Spleen (tissue), 7 donors: Measurements from ENCODE around the gene MME.

Experiments
- CTCF ChIP-seq, 11 experiments: fragments of 200-600 bp in 7 of 11; fragments of 450-650 bp in 4 of 11; sonication (generic) in 4 of 11; IDR thresholded peaks in 8 of 11; conservative IDR thresholded peaks in 3 of 11; 1 replicate in 7 of 11; 2 replicates in 4 of 11; pipeline versions ENCODE4 v1.4.0 to v1.8.0; 2016 to 2021; ENCODE audit warnings: antibody characterized with exemption in 11 of 11, inconsistent platforms in 4 of 11, mild to moderate bottlenecking in 1 of 11
- POLR2A ChIP-seq, 3 donors: fragments of 450-650 bp; IDR thresholded peaks; one replicate each; pipeline ENCODE4 v1.5.1; 2017; ENCODE audit warnings: antibody characterized with exemption in 3 of 3, mild to moderate bottlenecking in 1 of 3
- POLR2AphosphoS5 ChIP-seq, 3 donors: sonication (generic); formaldehyde crosslinking; IDR thresholded peaks; one replicate each; pipeline ENCODE4 v1.5.1; 2017; ENCODE audit warnings: antibody characterized with exemption in 3 of 3
- donor health status: DM: no; HTN: no; CAD: no; lungs with moderate emphysema.
- donor health status: DM: no; HTN: no; CAD: no.
- donor health status: DM: no; HTN: no; CAD: no.

GRCh38 chr3:155097009-155097349 is 16.9 kb downstream of the MME start:
- TF ChIP-seq CTCF (IDR thresholded peaks at IDR 0.05 in 8 of 11, conservative IDR thresholded peaks at IDR 0.05 in 3 of 11) (no peak), POLR2A (IDR thresholded peaks at IDR 0.05) (no peak), POLR2AphosphoS5 (IDR thresholded peaks at IDR 0.05) (no peak)
